ENCODE measurements around the gene ODR4. TPM values are rescaled to one million over a fixed set of nuclear protein-coding genes. Genes with fewer than 3 reads are reported as not detected.

The ODR4 gene
- polyA plus RNA-seq, 3 donors from 2014 or later: 1.7 to 5.4 (median 5.0) TPM

Other genes with a start within 250 kb of the ODR4 start
- gene PRG4, start 79.6 kb upstream of the ODR4 start, polyA plus RNA-seq: not detected
- 10 to 100 TPM in 2 of 3 donors, 1 to 10 TPM in 1; 5.4 to 64.7 (median 12.9) TPM for gene TPR, start 585 bp upstream of the ODR4 start, polyA plus RNA-seq
- gene PDC, start 85.3 kb downstream of the ODR4 start, polyA plus RNA-seq: not detected

Data from immature natural killer cell (primary cell).